Sigmoid colon (tissue), 7 donors: Measurements from ENCODE around the gene DDX28. TPM values are rescaled to one million over a fixed set of nuclear protein-coding genes. Genes with fewer than 3 reads are reported as not detected.

ENCODE experiments used
- DNase-seq: peaks from one replicate; pipeline ENCODE4 v3.0.0-alpha.2; 2019
- H3K27ac ChIP-seq, 4 donors: fragments of 200-600 bp; sonication (generic); one replicate each; pipeline ENCODE4 v1.5.1; 2016 to 2019; ENCODE audit warnings: mild to moderate bottlenecking in 1 of 4
- H3K27me3 ChIP-seq, 3 donors: fragments of 200-600 bp; sonication (generic); one replicate each; pipeline ENCODE4 v1.5.1; 2019; ENCODE audit warnings: mild to moderate bottlenecking in 1 of 3
- H3K36me3 ChIP-seq, 4 donors: fragments of 200-600 bp; sonication (generic); one replicate each; pipeline ENCODE4 v1.5.1; 2016 to 2019
- H3K4me1 ChIP-seq, 4 donors: fragments of 200-600 bp; sonication (generic); one replicate each; pipeline ENCODE4 v1.5.1; 2017 to 2019
- H3K4me3 ChIP-seq, 4 donors: fragments of 200-600 bp; sonication (generic); one replicate each; pipeline ENCODE4 v1.5.1; 2017 to 2019; ENCODE audit warnings: mild to moderate bottlenecking in 2 of 4, moderate library complexity in 1 of 4
- H3K9me3 ChIP-seq, 4 donors: fragments of 200-600 bp in 3 of 4; sonication (generic) in 3 of 4; one replicate each; pipeline versions ENCODE4 v1.5.1 to v1.6.1; 2013 to 2019
- EP300 ChIP-seq, 4 donors: sonication (generic); formaldehyde crosslinking; IDR thresholded peaks; one replicate each; pipeline ENCODE4 v1.6.1; 2017; ENCODE audit warnings: antibody characterized with exemption in 4 of 4
- POLR2A ChIP-seq, 2 donors: fragments of 450-650 bp; IDR thresholded peaks; one replicate each; pipeline ENCODE4 v1.6.1; 2016; ENCODE audit warnings: antibody characterized with exemption in 2 of 2, mild to moderate bottlenecking in 2 of 2, moderate library complexity in 2 of 2
- POLR2AphosphoS5 ChIP-seq, 4 donors: sonication (generic); formaldehyde crosslinking; IDR thresholded peaks; one replicate each; pipeline ENCODE4 v1.6.1; 2017; ENCODE audit warnings: antibody characterized with exemption in 4 of 4
- WGBS, 2 donors: extraction: QIAGEN DNeasy Blood & Tissue Kit; methylation state at CpG; one replicate each; pipeline ENCODE4 v1.1.7; 2013; 5-methylcytosine and 5-hydroxymethylcytosine counted together
- intact Hi-C: fragments of 100-400 bp; cut with DNase I; formaldehyde crosslinking; loops from one replicate; pipeline ENCODE4 v1.15.1; 2023
- polyA plus RNA-seq, 3 donors: library from polyadenylated mRNA; stranded (reverse); fragments of 200-250 nt; gene quantifications; one replicate each; pipeline ENCODE4 v1.2.3, GENCODE V29; 2013
- total RNA-seq, 4 donors: library from RNA; depleted of rRNA; stranded (reverse); fragments of >200 nt; gene quantifications; one replicate each; pipeline ENCODE4 v1.1.0, GENCODE V29; 2016
- TF ChIP-seq, protein P1 (sequence below), 4 experiments: fragments of 450-650 bp in 3 of 4; fragments of 200-600 bp in 1 of 4; IDR thresholded peaks; one replicate each; pipeline ENCODE4 v1.5.1; 2016 to 2019; ENCODE audit warnings: antibody characterized with exemption in 4 of 4, mild to moderate bottlenecking in 3 of 4, moderate library complexity in 2 of 4
- donor health status: healthy with polysubstance abuse.
- donor health status: Bipolar disorder and iron deficiency.
- donor health status: healthy.

Gene DDX28
- total and polyA plus RNA-seq, 7 donors = 3.0 to 12.8 (median 5.2) TPM

GRCh38 chr16:68005786-68006286, 17.2 kb downstream of the DDX28 start:
- Histone ChIP-seq H3K4me1 (no peaks in the 10 kb centered on the region), H3K9me3 (no peaks in the 10 kb centered on the region), H3K27me3 (no peaks in the 10 kb centered on the region), H3K4me3 (no peak overlapping the region), H3K27ac (peak overlapping the region; percentile 13 to 48 (median 31)), H3K36me3 (no peaks in the 10 kb centered on the region)
- 24 to 44% methylated on average over 6 of the region's 6 CpGs for WGBS, 2 donors
- no peak for DNase-seq
- TF ChIP-seq, protein P1, sequence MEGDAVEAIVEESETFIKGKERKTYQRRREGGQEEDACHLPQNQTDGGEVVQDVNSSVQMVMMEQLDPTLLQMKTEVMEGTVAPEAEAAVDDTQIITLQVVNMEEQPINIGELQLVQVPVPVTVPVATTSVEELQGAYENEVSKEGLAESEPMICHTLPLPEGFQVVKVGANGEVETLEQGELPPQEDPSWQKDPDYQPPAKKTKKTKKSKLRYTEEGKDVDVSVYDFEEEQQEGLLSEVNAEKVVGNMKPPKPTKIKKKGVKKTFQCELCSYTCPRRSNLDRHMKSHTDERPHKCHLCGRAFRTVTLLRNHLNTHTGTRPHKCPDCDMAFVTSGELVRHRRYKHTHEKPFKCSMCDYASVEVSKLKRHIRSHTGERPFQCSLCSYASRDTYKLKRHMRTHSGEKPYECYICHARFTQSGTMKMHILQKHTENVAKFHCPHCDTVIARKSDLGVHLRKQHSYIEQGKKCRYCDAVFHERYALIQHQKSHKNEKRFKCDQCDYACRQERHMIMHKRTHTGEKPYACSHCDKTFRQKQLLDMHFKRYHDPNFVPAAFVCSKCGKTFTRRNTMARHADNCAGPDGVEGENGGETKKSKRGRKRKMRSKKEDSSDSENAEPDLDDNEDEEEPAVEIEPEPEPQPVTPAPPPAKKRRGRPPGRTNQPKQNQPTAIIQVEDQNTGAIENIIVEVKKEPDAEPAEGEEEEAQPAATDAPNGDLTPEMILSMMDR (IDR thresholded peaks at IDR 0.05) = no peak
- TF ChIP-seq POLR2AphosphoS5 (IDR thresholded peaks at IDR 0.05) (no peak), EP300 (IDR thresholded peaks at IDR 0.05) (no peak), POLR2A (IDR thresholded peaks at IDR 0.05) (no peak)
- intact Hi-C loops = no loop called here

GRCh38 chr16:68005211-68005610, 17.8 kb downstream of the DDX28 start:
- no peaks in the 10 kb centered on the region for H3K36me3 ChIP-seq
- H3K27me3 ChIP-seq = no peaks in the 10 kb centered on the region
- H3K27ac ChIP-seq = peak overlapping the region; percentile 13 to 48 (median 31)
- H3K9me3 ChIP-seq = no peaks in the 10 kb centered on the region
- 86 to 89% methylated on average over 9 of the region's 9 CpGs for WGBS, 2 donors
- TF ChIP-seq EP300 (IDR thresholded peaks at IDR 0.05) = no peak
- TF ChIP-seq POLR2A (IDR thresholded peaks at IDR 0.05) = no peak
- no peak for TF ChIP-seq POLR2AphosphoS5 (IDR thresholded peaks at IDR 0.05)
- TF ChIP-seq, protein P1 (IDR thresholded peaks at IDR 0.05) = no peak
- H3K4me1 ChIP-seq = no peaks in the 10 kb centered on the region
- no peak overlapping the region for H3K4me3 ChIP-seq
- no peak for DNase-seq
- intact Hi-C loops = no loop called here

- Histone ChIP-seq H3K36me3 (no peaks in the 10 kb centered on the region), H3K4me1 (no peaks in the 10 kb centered on the region), H3K9me3 (no peaks in the 10 kb centered on the region), H3K27me3 (no peaks in the 10 kb centered on the region), H3K27ac (no peak overlapping the region), H3K4me3 (no peak overlapping the region)
- intact Hi-C loops = no loop called here
- DNase-seq = no peak
- 84 to 88% methylated on average over 4 of the region's 4 CpGs for WGBS, 2 donors
- TF ChIP-seq EP300 (IDR thresholded peaks at IDR 0.05) (no peak), POLR2A (IDR thresholded peaks at IDR 0.05) (no peak), POLR2AphosphoS5 (IDR thresholded peaks at IDR 0.05) (no peak)
- TF ChIP-seq, protein P1 (IDR thresholded peaks at IDR 0.05) = no peak
Measured at GRCh38 chr16:68003031-68003430, 20.0 kb downstream of the DDX28 start.

GRCh38 chr16:68000450-68000849, 22.6 kb downstream of the DDX28 start:
- no peaks in the 10 kb centered on the region for H3K4me1 ChIP-seq
- H3K27ac ChIP-seq = peak overlapping the region in 3 of 4 donors; percentile 31 to 61 (median 46)
- no peak overlapping the region for H3K4me3 ChIP-seq
- intact Hi-C loops = no loop called here
- no peaks in the 10 kb centered on the region for H3K27me3 ChIP-seq
- 43 to 48% methylated on average over 3 of the region's 3 CpGs for WGBS, 2 donors
- H3K9me3 ChIP-seq = no peaks in the 10 kb centered on the region
- peak in 1 of 4 donors; percentile 29 for TF ChIP-seq POLR2AphosphoS5 (IDR thresholded peaks at IDR 0.05)
- no peak for TF ChIP-seq EP300 (IDR thresholded peaks at IDR 0.05)
- no peaks in the 10 kb centered on the region for H3K36me3 ChIP-seq
- no peak for DNase-seq

DNA sequence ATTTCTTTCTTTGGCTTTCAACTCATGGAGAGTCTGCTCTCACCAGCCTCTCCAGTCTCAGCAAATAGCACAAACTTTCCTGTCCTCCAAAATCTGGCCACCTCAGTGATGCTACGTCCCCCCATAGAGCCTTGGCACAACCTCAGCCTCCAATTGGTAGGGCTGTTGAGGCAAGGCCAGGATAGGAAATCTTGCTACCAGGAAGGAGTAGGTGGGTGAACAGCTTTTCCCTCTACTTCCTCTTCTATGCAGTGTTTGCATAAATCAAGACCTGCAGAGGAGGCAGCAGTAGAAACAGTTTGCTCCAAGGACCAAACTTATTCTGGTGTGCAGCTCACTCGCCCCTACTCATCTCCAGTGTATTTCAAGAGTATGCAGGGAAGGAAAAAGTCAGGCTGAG, 23.0 kb downstream of the DDX28 start:
- WGBS, 2 donors = 43 to 67% methylated on average over 2 of the region's 2 CpGs

More for the DNA sequence above, 23.0 kb downstream of the DDX28 start:
- no peak for DNase-seq
- Histone ChIP-seq H3K4me1 (no peaks in the 10 kb centered on the region), H3K27ac (peak overlapping the region; percentile 9 to 61 (median 38)), H3K4me3 (no peak overlapping the region), H3K27me3 (no peaks in the 10 kb centered on the region), H3K36me3 (no peaks in the 10 kb centered on the region), H3K9me3 (no peaks in the 10 kb centered on the region)
- TF ChIP-seq POLR2AphosphoS5 (IDR thresholded peaks at IDR 0.05) = no peak
- TF ChIP-seq POLR2A (IDR thresholded peaks at IDR 0.05) = no peak
- no peak for TF ChIP-seq EP300 (IDR thresholded peaks at IDR 0.05)
- TF ChIP-seq, protein P1 (IDR thresholded peaks at IDR 0.05) = no peak
- intact Hi-C loops = no loop called here
